ENCODE data around the gene TGFBR3.

DNA sequence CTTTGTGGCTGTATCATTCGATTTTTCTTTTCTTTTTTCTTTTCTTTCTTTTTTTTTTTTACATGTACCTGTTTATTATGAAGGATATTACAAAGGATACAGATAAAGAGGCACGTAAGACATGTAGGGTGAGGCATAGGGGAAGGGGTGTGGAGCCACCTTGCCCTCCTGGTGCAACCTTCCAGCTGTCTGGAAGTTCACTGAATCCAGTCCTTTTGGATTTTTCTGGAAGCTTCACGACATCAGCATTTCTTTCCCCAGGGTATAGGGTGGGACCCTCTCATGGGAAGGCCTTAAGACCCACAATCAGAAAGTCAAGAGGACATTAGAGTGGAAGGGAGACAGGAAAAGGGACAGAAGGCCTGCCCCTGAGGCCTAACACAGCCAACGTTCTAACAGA is 30.1 kb upstream of the TGFBR3 start:
- TF ChIP-seq EZH2 (IDR thresholded peaks at IDR 0.05; ENCODE audit: insufficient read depth, poor library complexity, severe bottlenecking) (no peak), EZH2phosphoT487 (IDR thresholded peaks at IDR 0.05; ENCODE audit: insufficient read depth, low read depth) (no peak)

Measured in GM23248 (cell line).